Right atrium auricular region (tissue), 2 donors: Measurements from ENCODE around the gene CBY1. TPM values are rescaled to one million over a fixed set of nuclear protein-coding genes. Genes with fewer than 3 reads are reported as not detected.

Experiments
- DNase-seq: peaks from one replicate; pipeline ENCODE4 v3.0.0-alpha.2; 2019; ENCODE audit warnings: low spot score
- H3K27ac ChIP-seq, 2 donors: fragments of 200-600 bp; sonication (generic); 1 replicate in 1 of 2; 2 replicates in 1 of 2; pipeline ENCODE4 v1.5.1; 2016 to 2019
- H3K27me3 ChIP-seq, 2 donors: fragments of 200-600 bp; sonication (generic); one replicate each; pipeline versions ENCODE4 v1.5.1 to v1.6.0; 2017 to 2019
- H3K36me3 ChIP-seq: fragments of 200-600 bp; sonication (generic); one replicate; pipeline ENCODE4 v1.5.1; 2016
- H3K4me1 ChIP-seq, 2 donors: fragments of 200-600 bp; sonication (generic); one replicate each; pipeline versions ENCODE4 v1.5.1 to v1.6.0; 2017 to 2019
- H3K4me3 ChIP-seq, 2 donors: fragments of 200-600 bp; sonication (generic); 1 replicate in 1 of 2; 2 replicates in 1 of 2; pipeline ENCODE4 v1.5.1; 2017 to 2019; ENCODE audit warnings: mild to moderate bottlenecking in 1 of 2, moderate library complexity in 1 of 2
- H3K9me3 ChIP-seq, 2 donors: fragments of 200-600 bp; sonication (generic); one replicate each; pipeline ENCODE4 v1.5.1; 2019
- total RNA-seq, 2 donors: library from RNA; depleted of rRNA; stranded (reverse); fragments of >200 nt; gene quantifications; one replicate each; pipeline ENCODE4 v1.1.0, GENCODE V29; 2016
- TF ChIP-seq, protein P1 (sequence below), 2 donors: fragments of 200-600 bp; sonication (generic); IDR thresholded peaks; one replicate each; pipeline ENCODE4 v1.5.1; 2019; ENCODE audit warnings: antibody characterized with exemption in 2 of 2

Gene CBY1
- total RNA-seq, 2 donors from 2014 or later: 23.0 to 27.9 TPM

DNA sequence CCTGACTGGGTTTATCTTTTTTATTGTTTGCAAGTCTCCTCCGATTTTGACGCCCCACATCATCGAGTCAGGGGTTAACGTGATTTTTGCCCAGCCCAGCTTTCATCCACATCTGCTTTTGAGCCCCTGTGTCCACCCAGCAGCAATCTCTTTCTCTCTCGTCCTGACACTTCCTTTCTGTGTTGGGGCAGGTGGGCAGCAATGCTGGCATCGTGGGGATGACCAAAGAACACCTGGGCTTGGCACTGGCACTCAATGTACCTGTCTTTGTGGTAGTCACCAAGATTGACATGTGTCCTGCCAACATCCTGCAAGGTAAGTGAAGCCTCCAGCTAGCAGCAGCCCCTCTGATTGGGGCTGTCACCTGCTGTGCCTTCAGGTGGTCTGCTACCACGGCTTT lies 65.1 kb downstream of the CBY1 start:
- Histone ChIP-seq H3K27ac (no peak overlapping the region), H3K27me3 (no peaks in the 10 kb centered on the region), H3K9me3 (no peaks in the 10 kb centered on the region), H3K4me1 (peaks cover 0 to 12% of the 10 kb centered on the region in 2 donors), H3K36me3 (peaks cover 71% of the 10 kb centered on the region), H3K4me3 (no peak overlapping the region)
- TF ChIP-seq, protein P1, sequence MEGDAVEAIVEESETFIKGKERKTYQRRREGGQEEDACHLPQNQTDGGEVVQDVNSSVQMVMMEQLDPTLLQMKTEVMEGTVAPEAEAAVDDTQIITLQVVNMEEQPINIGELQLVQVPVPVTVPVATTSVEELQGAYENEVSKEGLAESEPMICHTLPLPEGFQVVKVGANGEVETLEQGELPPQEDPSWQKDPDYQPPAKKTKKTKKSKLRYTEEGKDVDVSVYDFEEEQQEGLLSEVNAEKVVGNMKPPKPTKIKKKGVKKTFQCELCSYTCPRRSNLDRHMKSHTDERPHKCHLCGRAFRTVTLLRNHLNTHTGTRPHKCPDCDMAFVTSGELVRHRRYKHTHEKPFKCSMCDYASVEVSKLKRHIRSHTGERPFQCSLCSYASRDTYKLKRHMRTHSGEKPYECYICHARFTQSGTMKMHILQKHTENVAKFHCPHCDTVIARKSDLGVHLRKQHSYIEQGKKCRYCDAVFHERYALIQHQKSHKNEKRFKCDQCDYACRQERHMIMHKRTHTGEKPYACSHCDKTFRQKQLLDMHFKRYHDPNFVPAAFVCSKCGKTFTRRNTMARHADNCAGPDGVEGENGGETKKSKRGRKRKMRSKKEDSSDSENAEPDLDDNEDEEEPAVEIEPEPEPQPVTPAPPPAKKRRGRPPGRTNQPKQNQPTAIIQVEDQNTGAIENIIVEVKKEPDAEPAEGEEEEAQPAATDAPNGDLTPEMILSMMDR (IDR thresholded peaks at IDR 0.05): no peak
- DNase-seq: no peak

Other genes starting within 250 kb of the CBY1 start
- 10 to 100 TPM in 1 of 2 donors, 1 to 10 TPM in 1; 7.0 to 36.7 TPM for gene KCNJ4, start 201.4 kb upstream of the CBY1 start, total RNA-seq
- 1 to 10 TPM; 8.0 to 9.2 TPM for gene KDELR3, start 188.5 kb upstream of the CBY1 start, total RNA-seq
- gene DDX17, start 150.3 kb upstream of the CBY1 start, total RNA-seq: 100 to 1,000 TPM; 161 to 178 TPM
- gene DMC1, start 86.5 kb upstream of the CBY1 start, total RNA-seq: 10 to 100 TPM in 1 of 2 donors, under 1 TPM in 1; 0.82 to 16.3 TPM
- 1 to 10 TPM in 1 of 2 donors, under 1 TPM in 1; 0.70 to 1.1 TPM for gene FAM227A, start 246 bp upstream of the CBY1 start, total RNA-seq
- 10 to 100 TPM; 36.9 to 42.5 TPM for gene TOMM22, start 25.3 kb downstream of the CBY1 start, total RNA-seq
- 10 to 100 TPM; 20.0 to 37.3 TPM for gene JOSD1, start 44.3 kb downstream of the CBY1 start, total RNA-seq
- gene GTPBP1, start 49.3 kb downstream of the CBY1 start, total RNA-seq: 10 to 100 TPM; 23.2 to 32.2 TPM
- 100 to 1,000 TPM; 155 to 252 TPM for gene SUN2, start 99.4 kb downstream of the CBY1 start, total RNA-seq
- gene DNAL4, start 137.5 kb downstream of the CBY1 start, total RNA-seq: 10 to 100 TPM; 12.3 TPM
- 10 to 100 TPM; 18.0 to 24.6 TPM for gene NPTXR, start 187.4 kb downstream of the CBY1 start, total RNA-seq
- gene CBX6, start 215.6 kb downstream of the CBY1 start, total RNA-seq: 10 to 100 TPM; 28.0 to 57.0 TPM